ENCODE data around the gene EPC1. TPM values are rescaled to one million over a fixed set of nuclear protein-coding genes. Genes with fewer than 3 reads are reported as not detected.

EPC1 gene
- total and polyA plus RNA-seq, 2 donors (not counting 1 experiment from before 2014, with no cell fraction given): 22.7 to 28.1 TPM

- Histone ChIP-seq H3K79me2 (ENCODE audit: control insufficient read depth, insufficient read depth, low read length) (peaks cover 94% of the 10 kb centered on the region), H3K27ac (ENCODE audit: insufficient read depth, low read length) (no peak overlapping the region), H3K27me3 (ENCODE audit: control insufficient read depth, insufficient read depth, low read length) (no peaks in the 10 kb centered on the region), H3K9me3 (ENCODE audit: control insufficient read depth, insufficient read depth, low read depth, low read length) (no peaks in the 10 kb centered on the region), H3K4me2 (ENCODE audit: extremely low read depth, insufficient read depth, low read length) (no peak overlapping the region), H3K36me3 (ENCODE audit: control insufficient read depth, insufficient read depth, low read length) (no peaks in the 10 kb centered on the region), H3K4me3 (replicated peaks in 1 of 4; ENCODE audit: control extremely low read depth in 1 of 4, insufficient read depth in 1 of 4, low read depth in 3 of 4, low read length in 4 of 4) (no peak overlapping the region), H3K4me1 (ENCODE audit: control insufficient read depth, extremely low read depth, insufficient read depth, low read length) (peaks cover under 1% of the 10 kb centered on the region), H3K9ac (ENCODE audit: insufficient read depth, low read length) (no peak overlapping the region), H2AFZ (ENCODE audit: low read length) (no peak overlapping the region), H4K20me1 (ENCODE audit: control insufficient read depth, extremely low read depth, insufficient read depth, low read length) (peaks cover 6% of the 10 kb centered on the region)
- TF ChIP-seq CTCF (conservative IDR thresholded peaks at IDR 0.05 in 1 of 2, IDR thresholded peaks at IDR 0.05 in 1 of 2; ENCODE audit: low read depth in 1 of 2, low read length in 2 of 2) (no peak), EZH2 (IDR thresholded peaks at IDR 0.05; ENCODE audit: low read length, missing control alignments) (no peak)
- DNase-seq (ENCODE audit: low read depth in 2 of 2): peak in 1 of 2 donors; percentile 25
Measured at GRCh38 chr10:32327364-32327691, 19.6 kb downstream of the EPC1 start.

- Histone ChIP-seq H3K36me3 (ENCODE audit: control insufficient read depth, insufficient read depth, low read length) (no peaks in the 10 kb centered on the region), H3K4me2 (ENCODE audit: extremely low read depth, insufficient read depth, low read length) (no peak overlapping the region), H3K27me3 (ENCODE audit: control insufficient read depth, insufficient read depth, low read length) (no peaks in the 10 kb centered on the region), H3K79me2 (ENCODE audit: control insufficient read depth, insufficient read depth, low read length) (peaks cover 94% of the 10 kb centered on the region), H3K4me1 (ENCODE audit: control insufficient read depth, extremely low read depth, insufficient read depth, low read length) (no peaks in the 10 kb centered on the region), H3K9me3 (ENCODE audit: control insufficient read depth, insufficient read depth, low read depth, low read length) (no peaks in the 10 kb centered on the region), H3K27ac (ENCODE audit: insufficient read depth, low read length) (no peak overlapping the region), H2AFZ (ENCODE audit: low read length) (no peak overlapping the region), H4K20me1 (ENCODE audit: control insufficient read depth, extremely low read depth, insufficient read depth, low read length) (peaks cover 6% of the 10 kb centered on the region), H3K4me3 (replicated peaks in 1 of 4; ENCODE audit: control extremely low read depth in 1 of 4, insufficient read depth in 1 of 4, low read depth in 3 of 4, low read length in 4 of 4) (no peak overlapping the region), H3K9ac (ENCODE audit: insufficient read depth, low read length) (no peak overlapping the region)
- no peak for DNase-seq (ENCODE audit: low read depth in 2 of 2)
- TF ChIP-seq EZH2 (IDR thresholded peaks at IDR 0.05; ENCODE audit: low read length, missing control alignments) (no peak), CTCF (conservative IDR thresholded peaks at IDR 0.05 in 1 of 2, IDR thresholded peaks at IDR 0.05 in 1 of 2; ENCODE audit: low read depth in 1 of 2, low read length in 2 of 2) (no peak)
Measured at GRCh38 chr10:32326680-32327363, 20.1 kb downstream of the EPC1 start.

GRCh38 chr10:32326119-32326518 lies 20.8 kb downstream of the EPC1 start:
- DNase-seq (ENCODE audit: low read depth in 2 of 2): no peak
- no peaks in the 10 kb centered on the region for H3K9me3 ChIP-seq (ENCODE audit: control insufficient read depth, insufficient read depth, low read depth, low read length)
- H3K4me2 ChIP-seq (ENCODE audit: extremely low read depth, insufficient read depth, low read length): no peak overlapping the region
- H3K27me3 ChIP-seq (ENCODE audit: control insufficient read depth, insufficient read depth, low read length): no peaks in the 10 kb centered on the region
- TF ChIP-seq EZH2 (IDR thresholded peaks at IDR 0.05; ENCODE audit: low read length, missing control alignments) (no peak), CTCF (conservative IDR thresholded peaks at IDR 0.05 in 1 of 2, IDR thresholded peaks at IDR 0.05 in 1 of 2; ENCODE audit: low read depth in 1 of 2, low read length in 2 of 2) (no peak)
- H3K4me1 ChIP-seq (ENCODE audit: control insufficient read depth, extremely low read depth, insufficient read depth, low read length): no peaks in the 10 kb centered on the region
- H3K27ac ChIP-seq (ENCODE audit: insufficient read depth, low read length): no peak overlapping the region
- H3K36me3 ChIP-seq (ENCODE audit: control insufficient read depth, insufficient read depth, low read length): no peaks in the 10 kb centered on the region
- H4K20me1 ChIP-seq (ENCODE audit: control insufficient read depth, extremely low read depth, insufficient read depth, low read length): peaks cover 6% of the 10 kb centered on the region
- H3K79me2 ChIP-seq (ENCODE audit: control insufficient read depth, insufficient read depth, low read length): peaks cover 97% of the 10 kb centered on the region
- no peak overlapping the region for H3K4me3 ChIP-seq (replicated peaks in 1 of 4; ENCODE audit: control extremely low read depth in 1 of 4, insufficient read depth in 1 of 4, low read depth in 3 of 4, low read length in 4 of 4)
- H3K9ac ChIP-seq (ENCODE audit: insufficient read depth, low read length): no peak overlapping the region
- no peak overlapping the region for H2AFZ ChIP-seq (ENCODE audit: low read length)
